GM19438 (cell line): ENCODE data around the gene TACC2.
"Not testable (repeated sequence)": the region's sequence is repeated elsewhere in the genome, so short reads cannot be mapped to it uniquely, and the experiment has no call there.

Experiments used
- ATAC-seq: cut with Tn5 transposase; IDR thresholded peaks from one replicate; pipeline ENCODE4 v1.9.1; 2021; ENCODE audit warnings: low read depth; ENCODE audit not compliant: unreplicated experiment

Gene TACC2

DNA sequence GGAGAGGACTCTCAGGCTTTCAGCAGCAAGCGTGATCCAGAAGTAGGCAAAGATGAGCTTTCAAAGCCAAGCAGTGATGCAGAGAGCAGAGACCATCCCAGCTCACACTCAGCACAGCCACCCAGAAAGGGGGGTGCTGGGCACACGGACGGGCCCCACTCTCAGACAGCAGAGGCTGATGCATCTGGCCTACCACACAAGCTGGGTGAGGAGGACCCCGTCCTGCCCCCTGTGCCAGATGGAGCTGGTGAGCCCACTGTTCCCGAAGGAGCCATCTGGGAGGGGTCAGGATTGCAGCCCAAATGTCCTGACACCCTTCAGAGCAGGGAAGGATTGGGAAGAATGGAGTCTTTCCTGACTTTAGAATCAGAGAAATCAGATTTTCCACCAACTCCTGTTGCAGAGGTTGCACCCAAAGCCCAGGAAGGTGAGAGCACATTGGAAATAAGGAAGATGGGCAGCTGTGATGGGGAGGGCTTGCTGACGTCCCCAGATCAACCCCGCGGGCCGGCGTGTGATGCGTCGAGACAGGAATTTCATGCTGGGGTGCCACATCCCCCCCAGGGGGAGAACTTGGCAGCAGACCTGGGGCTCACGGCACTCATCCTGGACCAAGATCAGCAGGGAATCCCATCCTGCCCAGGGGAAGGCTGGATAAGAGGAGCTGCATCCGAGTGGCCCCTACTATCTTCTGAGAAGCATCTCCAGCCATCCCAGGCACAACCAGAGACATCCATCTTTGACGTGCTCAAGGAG lies 95.5 kb downstream of the TACC2 start:
- ATAC-seq, result no peak

GRCh38 chr10:122085423-122085911 lies 96.5 kb downstream of the TACC2 start:
- no peak for ATAC-seq

- ATAC-seq, result no peak
These were observed 97.7 kb downstream of the TACC2 start for GRCh38 chr10:122086416-122087240.

DNA sequence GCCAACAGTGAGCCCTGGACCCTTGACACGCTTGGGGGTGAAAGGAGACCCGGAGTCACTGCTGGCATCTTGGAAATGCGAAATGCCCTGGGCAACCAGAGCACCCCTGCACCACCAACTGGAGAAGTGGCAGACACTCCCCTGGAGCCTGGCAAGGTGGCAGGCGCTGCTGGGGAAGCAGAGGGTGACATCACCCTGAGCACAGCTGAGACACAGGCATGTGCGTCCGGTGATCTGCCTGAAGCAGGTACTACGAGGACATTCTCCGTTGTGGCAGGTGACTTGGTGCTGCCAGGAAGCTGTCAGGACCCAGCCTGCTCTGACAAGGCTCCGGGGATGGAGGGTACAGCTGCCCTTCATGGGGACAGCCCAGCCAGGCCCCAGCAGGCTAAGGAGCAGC lies 98.5 kb downstream of the TACC2 start:
- no peak for ATAC-seq

DNA sequence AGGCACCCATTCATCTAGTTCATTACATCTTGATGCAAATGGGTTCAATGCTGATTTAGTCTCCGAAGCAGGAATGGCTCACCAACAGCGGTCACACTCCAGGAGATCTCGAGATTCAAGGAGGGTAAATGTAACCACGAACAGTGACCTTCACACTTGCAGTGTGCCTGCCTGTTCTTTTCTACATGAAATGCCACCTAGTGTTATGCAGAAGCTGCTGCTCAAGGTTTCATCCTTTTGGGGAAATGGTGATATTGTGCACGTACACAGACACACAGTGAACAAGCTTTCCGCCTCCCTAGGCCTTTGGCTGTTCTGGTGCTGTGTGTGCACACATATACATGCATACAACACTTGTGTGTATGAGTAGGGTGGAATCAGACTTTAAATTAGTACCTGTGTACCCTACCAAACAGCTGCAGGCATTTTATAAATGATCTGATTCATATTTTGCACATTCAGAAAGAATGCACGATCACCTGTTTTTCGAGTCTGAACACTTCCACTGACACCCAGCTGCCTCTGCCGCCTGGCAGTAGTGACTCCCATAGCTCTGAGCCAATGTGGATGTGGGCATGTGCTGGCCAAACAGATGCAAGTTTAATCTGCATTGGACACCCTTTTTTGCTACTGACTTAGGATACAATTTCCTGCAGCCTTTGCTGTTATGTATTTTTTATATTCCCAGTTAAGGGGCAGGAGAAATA lies 100.5 kb downstream of the TACC2 start:
- ATAC-seq, result no peak

- ATAC-seq, result no peak
These were observed 102.8 kb downstream of the TACC2 start for GRCh38 chr10:122091722-122092121.

DNA sequence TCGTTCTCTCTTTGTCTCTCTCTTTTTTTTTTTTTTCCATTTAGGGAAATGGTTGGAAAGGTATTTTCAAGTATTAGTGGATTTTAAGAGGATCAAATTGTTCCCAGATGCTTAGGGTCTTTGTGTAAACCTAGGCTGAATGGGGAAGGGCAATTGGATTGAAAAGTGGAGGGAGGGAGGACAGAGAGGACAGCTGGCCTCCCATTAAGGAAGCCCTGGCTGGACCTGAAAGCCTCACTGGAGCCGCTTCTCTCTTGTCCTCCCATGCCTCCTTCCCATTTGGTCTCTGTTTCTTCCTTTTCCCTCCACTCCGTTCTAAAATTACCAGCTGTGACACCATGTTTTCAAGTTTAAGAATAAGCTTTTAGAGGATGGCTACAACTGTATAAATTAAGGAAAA lies 104.1 kb downstream of the TACC2 start:
- no peak for ATAC-seq

- not testable (repeated sequence) for ATAC-seq
These were observed 107.2 kb downstream of the TACC2 start for GRCh38 chr10:122096181-122096580.

GRCh38 chr10:122096705-122097104 lies 107.7 kb downstream of the TACC2 start:
- ATAC-seq, result no peak

DNA sequence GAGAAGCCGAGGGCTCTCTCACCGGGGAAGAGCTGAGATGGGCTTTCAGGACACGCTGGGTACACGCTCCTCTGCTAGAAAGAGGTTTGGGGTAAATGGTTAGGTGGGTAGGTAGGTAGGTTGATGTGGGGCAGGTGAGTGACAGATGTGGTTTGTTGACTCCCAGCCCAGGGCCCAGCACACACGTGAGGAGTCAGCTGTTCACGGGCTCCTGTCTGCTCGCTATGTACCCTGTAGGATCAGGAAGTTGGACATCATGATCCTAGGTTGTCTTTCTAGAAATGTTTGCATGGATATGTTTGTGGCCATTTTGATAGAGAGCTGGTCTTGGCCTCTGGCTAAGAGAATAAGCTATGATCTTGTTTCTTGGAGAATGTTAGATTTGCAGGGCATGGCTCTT lies 109.0 kb downstream of the TACC2 start:
- no peak for ATAC-seq

DNA sequence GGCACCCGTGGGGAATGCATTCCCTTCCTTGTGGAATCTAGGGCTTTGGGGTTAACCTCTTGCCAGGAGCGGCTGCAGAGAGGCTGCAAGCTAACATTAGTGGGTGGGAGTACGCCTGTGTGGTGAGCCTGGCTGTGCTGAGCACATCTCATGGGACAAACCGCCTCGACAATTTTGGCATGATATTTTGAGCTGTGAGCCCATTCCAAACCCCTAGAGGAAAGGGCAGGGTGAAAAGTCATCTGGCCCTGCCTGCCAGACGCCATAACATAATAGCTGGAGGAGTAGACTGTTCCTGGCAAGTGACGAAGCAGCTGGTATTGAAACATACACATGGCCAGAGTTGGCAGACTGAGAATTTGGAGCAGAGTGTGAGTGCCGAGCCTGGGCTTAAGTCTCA lies 110.0 kb downstream of the TACC2 start:
- ATAC-seq, result no peak

- no peak for ATAC-seq
These were observed 110.6 kb downstream of the TACC2 start for GRCh38 chr10:122099562-122099961.

DNA sequence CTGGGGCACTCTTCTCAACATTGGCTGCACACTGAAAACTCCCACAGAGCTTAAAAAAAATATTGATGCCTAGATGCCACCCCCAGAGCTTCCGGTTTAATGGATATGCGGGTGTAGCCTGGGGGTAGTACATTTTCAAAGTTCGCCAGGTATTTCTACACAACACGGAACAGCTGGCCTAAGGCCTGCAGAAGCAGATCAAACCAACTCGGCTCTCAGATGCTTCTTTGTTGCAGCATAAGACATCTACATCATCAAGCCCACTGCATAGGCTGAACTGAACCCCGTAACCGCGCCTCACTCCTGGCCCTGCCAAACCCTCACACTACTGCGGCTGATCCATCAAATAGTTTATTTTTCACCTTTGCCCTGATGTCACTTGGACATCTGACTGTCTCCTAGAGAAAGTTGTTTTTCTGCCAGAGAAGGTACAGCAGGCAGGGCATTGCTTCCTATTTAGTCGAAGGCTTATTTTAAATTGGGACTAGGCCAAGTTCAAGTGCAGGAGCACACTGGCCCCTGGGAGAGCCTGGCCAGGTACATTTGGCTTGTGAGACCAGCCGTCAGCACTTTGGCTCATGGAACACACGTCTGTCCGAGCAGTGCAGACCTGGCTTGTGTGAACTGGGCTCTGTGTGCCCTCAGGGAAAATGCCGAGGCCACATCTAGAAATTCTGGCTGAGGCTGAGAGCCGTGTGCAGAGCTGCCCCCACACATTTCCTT lies 113.3 kb downstream of the TACC2 start:
- ATAC-seq, result no peak

- no peak for ATAC-seq
These were observed 114.0 kb downstream of the TACC2 start for GRCh38 chr10:122102869-122103525.

GRCh38 chr10:122103592-122103991 lies 114.6 kb downstream of the TACC2 start:
- no peak for ATAC-seq

DNA sequence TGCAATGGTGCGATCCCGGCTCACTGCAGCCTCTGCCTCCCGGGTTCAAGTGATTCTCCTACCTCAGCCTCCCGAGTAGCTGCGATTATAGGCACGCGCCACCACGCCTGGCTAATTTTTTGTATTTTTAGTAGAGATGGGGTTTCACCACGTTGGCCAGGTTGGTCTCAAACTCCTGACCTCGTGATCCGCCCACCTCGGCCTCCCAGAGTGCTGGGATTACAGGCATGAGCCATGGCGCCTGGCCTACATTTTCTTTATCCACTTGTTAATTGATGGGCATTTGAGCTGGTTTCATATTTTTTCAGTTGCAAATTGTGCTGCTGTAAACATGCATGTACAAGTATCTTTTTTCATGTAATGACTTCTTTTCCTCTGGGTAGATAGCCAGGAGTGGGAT lies 119.8 kb downstream of the TACC2 start:
- ATAC-seq, result not testable (repeated sequence)

- ATAC-seq, result no peak
These were observed 123.2 kb downstream of the TACC2 start for GRCh38 chr10:122112021-122112616.

GRCh38 chr10:122112625-122113160 lies 123.7 kb downstream of the TACC2 start:
- peak; percentile 54 for ATAC-seq
